Measurements from ENCODE around the gene HOXB5. TPM values are rescaled to one million over a fixed set of nuclear protein-coding genes. Genes with fewer than 3 reads are reported as not detected.

Gene HOXB5
- total RNA-seq, 6 donors from 2014 or later = 0.39 to 5.0 (median 1.5) TPM

DNA sequence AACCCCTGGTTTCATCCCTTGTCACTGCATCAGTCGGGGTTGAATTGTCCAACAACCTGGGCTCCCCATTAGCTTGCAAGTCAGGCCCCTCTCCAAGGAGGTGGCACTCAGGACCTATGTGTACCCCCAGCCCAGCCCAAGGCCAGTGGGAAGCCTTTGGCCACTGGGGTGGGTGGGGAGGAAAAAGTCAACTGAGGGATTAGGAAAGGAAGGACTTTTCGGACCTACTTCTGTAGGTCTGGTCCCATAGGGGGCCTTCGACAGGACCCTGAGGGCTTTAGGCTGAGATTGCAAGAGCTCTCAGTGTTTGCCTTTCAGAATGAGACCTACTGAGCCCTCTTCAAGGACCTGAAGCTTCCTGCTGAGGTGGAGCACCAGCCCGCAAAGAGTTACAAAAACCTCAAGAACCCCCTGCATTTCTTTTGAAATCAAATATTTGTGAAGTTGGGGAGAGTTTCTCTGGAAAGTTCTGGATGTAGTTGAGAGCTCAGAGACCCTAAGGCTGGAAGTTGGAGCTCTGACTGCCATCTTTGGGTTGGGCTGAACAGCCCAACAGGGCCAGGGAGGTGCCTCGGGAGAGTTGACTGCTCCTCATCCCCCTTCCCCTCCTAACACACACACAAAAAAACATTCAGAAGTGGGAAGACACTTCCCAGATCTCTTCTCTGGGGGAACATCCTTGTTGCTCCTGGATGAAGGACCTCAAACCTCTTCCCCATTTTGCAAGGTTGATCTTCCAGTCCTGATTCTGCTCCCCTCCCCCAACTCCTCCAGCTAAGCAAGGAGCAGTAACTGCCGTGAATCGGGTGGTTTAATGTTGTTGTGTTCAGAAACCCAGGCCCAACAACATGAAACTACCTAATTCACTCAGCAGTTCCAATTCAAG is 38.4 kb upstream of the HOXB5 start:
- no peaks in the 10 kb centered on the region for H3K9me3 ChIP-seq
- no peak overlapping the region for H3K27ac ChIP-seq
- peaks cover 0 to 88% (median 64%) of the 10 kb centered on the region in 4 donors for H3K27me3 ChIP-seq
- DNase-seq (no peak), ATAC-seq (ENCODE audit: low FRiP score in 2 of 2) (peak in 1 of 2 donors; percentile 5)
- TF ChIP-seq, protein P1, sequence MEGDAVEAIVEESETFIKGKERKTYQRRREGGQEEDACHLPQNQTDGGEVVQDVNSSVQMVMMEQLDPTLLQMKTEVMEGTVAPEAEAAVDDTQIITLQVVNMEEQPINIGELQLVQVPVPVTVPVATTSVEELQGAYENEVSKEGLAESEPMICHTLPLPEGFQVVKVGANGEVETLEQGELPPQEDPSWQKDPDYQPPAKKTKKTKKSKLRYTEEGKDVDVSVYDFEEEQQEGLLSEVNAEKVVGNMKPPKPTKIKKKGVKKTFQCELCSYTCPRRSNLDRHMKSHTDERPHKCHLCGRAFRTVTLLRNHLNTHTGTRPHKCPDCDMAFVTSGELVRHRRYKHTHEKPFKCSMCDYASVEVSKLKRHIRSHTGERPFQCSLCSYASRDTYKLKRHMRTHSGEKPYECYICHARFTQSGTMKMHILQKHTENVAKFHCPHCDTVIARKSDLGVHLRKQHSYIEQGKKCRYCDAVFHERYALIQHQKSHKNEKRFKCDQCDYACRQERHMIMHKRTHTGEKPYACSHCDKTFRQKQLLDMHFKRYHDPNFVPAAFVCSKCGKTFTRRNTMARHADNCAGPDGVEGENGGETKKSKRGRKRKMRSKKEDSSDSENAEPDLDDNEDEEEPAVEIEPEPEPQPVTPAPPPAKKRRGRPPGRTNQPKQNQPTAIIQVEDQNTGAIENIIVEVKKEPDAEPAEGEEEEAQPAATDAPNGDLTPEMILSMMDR (IDR thresholded peaks at IDR 0.05) = no peak
- no peak for TF ChIP-seq EP300 (IDR thresholded peaks at IDR 0.05)
- no peak for TF ChIP-seq POLR2A (IDR thresholded peaks at IDR 0.05)
- no peak for TF ChIP-seq POLR2AphosphoS5 (IDR thresholded peaks at IDR 0.05)
- no peak overlapping the region for H3K4me3 ChIP-seq
- WGBS, 2 donors = 27 to 32% methylated on average over 6 to 7 of the region's 7 CpGs
- H3K36me3 ChIP-seq = no peaks in the 10 kb centered on the region
- peaks cover 3 to 13% (median 6%) of the 10 kb centered on the region in 4 donors for H3K4me1 ChIP-seq

- Histone ChIP-seq H3K9me3 (no peaks in the 10 kb centered on the region), H3K4me1 (peaks cover 8 to 16% (median 15%) of the 10 kb centered on the region in 4 donors), H3K27me3 (peaks cover 3 to 88% (median 67%) of the 10 kb centered on the region in 4 donors), H3K27ac (no peak overlapping the region), H3K36me3 (no peaks in the 10 kb centered on the region), H3K4me3 (no peak overlapping the region)
- 40 to 44% methylated on average over 15 of the region's 15 CpGs for WGBS, 2 donors
- no peak for DNase-seq
- TF ChIP-seq POLR2AphosphoS5 (IDR thresholded peaks at IDR 0.05) (no peak), EP300 (IDR thresholded peaks at IDR 0.05) (no peak), POLR2A (IDR thresholded peaks at IDR 0.05) (no peak)
- TF ChIP-seq, protein P1 (IDR thresholded peaks at IDR 0.05) = no peak
- no peak for ATAC-seq (ENCODE audit: low FRiP score in 2 of 2)
These were observed 37.5 kb upstream of the HOXB5 start for GRCh38 chr17:48630925-48631692.

DNA sequence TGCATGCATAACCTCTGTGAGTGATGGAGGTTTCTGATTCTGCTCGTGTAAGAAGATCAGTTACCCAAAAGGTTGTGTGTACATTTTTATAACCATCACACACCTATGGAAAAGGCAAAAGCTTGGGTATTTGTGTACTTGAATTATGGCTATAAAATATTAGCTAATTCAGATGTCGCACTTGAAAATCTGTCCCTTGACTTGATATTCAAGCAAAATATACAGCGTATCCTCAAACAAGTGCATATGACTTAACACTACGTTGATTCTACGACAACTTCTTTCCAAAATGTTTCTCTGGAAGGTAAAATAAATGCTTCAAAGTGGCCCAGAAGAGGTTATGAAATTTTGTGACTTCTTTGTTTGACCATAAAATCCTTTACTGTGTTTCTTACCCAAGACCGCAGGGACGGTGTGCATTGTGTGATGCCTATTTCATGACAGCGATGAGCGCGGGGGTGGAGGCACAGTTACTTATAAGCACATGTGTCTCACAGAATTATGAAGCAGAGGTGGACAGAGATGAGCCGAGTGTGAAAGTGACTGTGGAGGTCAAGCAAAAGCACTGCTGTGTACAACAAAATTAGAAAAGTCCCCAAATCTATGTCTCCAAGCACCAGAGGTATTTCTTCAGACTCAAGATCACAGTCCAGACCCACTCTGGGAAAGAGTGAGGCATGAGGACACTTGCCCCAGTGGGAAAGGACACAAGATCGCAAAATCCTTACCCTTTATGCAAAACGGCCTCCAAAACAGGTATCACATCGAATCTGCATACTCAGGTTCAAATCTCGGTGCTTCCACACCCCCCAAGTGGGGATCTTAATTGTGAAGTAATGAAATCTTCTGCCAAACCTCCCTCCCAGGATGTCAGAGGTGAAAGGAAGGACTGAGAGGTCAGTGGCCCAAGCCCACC is 36.7 kb upstream of the HOXB5 start:
- ATAC-seq (ENCODE audit: low FRiP score in 2 of 2) (no peak), DNase-seq (no peak)
- Histone ChIP-seq H3K4me1 (peaks cover 17 to 25% (median 23%) of the 10 kb centered on the region in 4 donors), H3K36me3 (no peaks in the 10 kb centered on the region), H3K27ac (no peak overlapping the region), H3K9me3 (no peaks in the 10 kb centered on the region), H3K27me3 (peaks cover 3 to 88% (median 71%) of the 10 kb centered on the region in 4 donors), H3K4me3 (no peak overlapping the region)
- 41 to 56% methylated on average over 15 of the region's 15 CpGs for WGBS, 2 donors
- TF ChIP-seq, protein P1 (IDR thresholded peaks at IDR 0.05) = no peak
- no peak for TF ChIP-seq EP300 (IDR thresholded peaks at IDR 0.05)
- TF ChIP-seq POLR2AphosphoS5 (IDR thresholded peaks at IDR 0.05) = no peak
- no peak for TF ChIP-seq POLR2A (IDR thresholded peaks at IDR 0.05)

GRCh38 chr17:48629411-48629759 is 35.8 kb upstream of the HOXB5 start:
- Histone ChIP-seq H3K36me3 (no peaks in the 10 kb centered on the region), H3K4me3 (no peak overlapping the region), H3K27ac (no peak overlapping the region), H3K9me3 (no peaks in the 10 kb centered on the region), H3K4me1 (peaks cover 24 to 32% (median 29%) of the 10 kb centered on the region in 4 donors), H3K27me3 (peaks cover 3 to 88% (median 72%) of the 10 kb centered on the region in 4 donors)
- DNase-seq (no peak), ATAC-seq (ENCODE audit: low FRiP score in 2 of 2) (no peak)
- TF ChIP-seq POLR2AphosphoS5 (IDR thresholded peaks at IDR 0.05) = no peak
- WGBS, 2 donors = 27 to 31% methylated on average over 4 to 5 of the region's 5 CpGs

Measured in upper lobe of left lung (tissue), 6 donors.